Mesenteric fat pad (tissue), 1 donor: Measurements from ENCODE around the gene MOSPD2. TPM values are rescaled to one million over a fixed set of nuclear protein-coding genes. Genes with fewer than 3 reads are reported as not detected.

Experiments used
- total RNA-seq: library from RNA; stranded (reverse); fragmentation: NEBNext Ultra II Directional; extraction: Animal tissue kit (Norgen Biotek cat#: 25700); gene quantifications from one replicate; pipeline ENCODE4 v1.2.1, GENCODE V29; 2021
- donor health status: DM: yes; HTN: yes; CAD: no.

The MOSPD2 gene
- total RNA-seq, 1 donor from 2014 or later: 14.7 TPM

Other genes with a start within 250 kb of the MOSPD2 start
- gene FANCB, start 352 bp upstream of the MOSPD2 start, total RNA-seq: 1.1 TPM